IMR-90 (cell line): ENCODE results near the gene DSE.
"Not testable (repeated sequence)": the region's sequence is repeated elsewhere in the genome, so short reads cannot be mapped to it uniquely, and the experiment has no call there.

Experiments used
- BHLHE40 ChIP-seq: fragments of 150-350 bp; IDR thresholded peaks from 2 replicates; pipeline ENCODE4 v1.6.1; 2016; ENCODE audit warnings: mild to moderate bottlenecking, low read depth, low read length
- CEBPB ChIP-seq: IDR thresholded peaks from 2 replicates; pipeline ENCODE4 v1.6.1; 2012; ENCODE audit warnings: low read depth, low read length, improper control_type of control experiment
- CTCF ChIP-seq: conservative IDR thresholded peaks from 2 replicates; pipeline ENCODE4 v1.5.1; 2012; ENCODE audit warnings: mild to moderate bottlenecking, low read depth, low read length, improper control_type of control experiment
- ELK1 ChIP-seq: fragments of 150-350 bp; IDR thresholded peaks from 2 replicates; pipeline ENCODE4 v1.6.1; 2016; ENCODE audit warnings: low read depth, mild to moderate bottlenecking, low read length, moderate library complexity, borderline replicate concordance
- MXI1 ChIP-seq: IDR thresholded peaks from 2 replicates; pipeline ENCODE4 v1.6.1; 2012; ENCODE audit warnings: low read depth, mild to moderate bottlenecking, low read length, moderate library complexity, borderline replicate concordance
- NFE2L2 ChIP-seq: fragments of 150-350 bp; IDR thresholded peaks from 2 replicates; pipeline ENCODE4 v1.6.1; 2016; ENCODE audit warnings: low read depth, mild to moderate bottlenecking, low read length
- POLR2A ChIP-seq: IDR thresholded peaks from 2 replicates; pipeline ENCODE4 v1.6.1; 2012; ENCODE audit warnings: mild to moderate bottlenecking, low read depth, low read length
- RAD21 ChIP-seq: IDR thresholded peaks from 2 replicates; pipeline ENCODE4 v1.6.1; 2012; ENCODE audit warnings: low read length, improper control_type of control experiment
- RFX5 ChIP-seq: IDR thresholded peaks from 2 replicates; pipeline ENCODE4 v1.8.0; 2012; ENCODE audit warnings: low read depth, mild to moderate bottlenecking, low read length, moderate library complexity
- SMC3 ChIP-seq: fragments of 150-350 bp; IDR thresholded peaks from 2 replicates; pipeline ENCODE4 v1.6.1; 2016; ENCODE audit warnings: low read depth, mild to moderate bottlenecking, antibody characterized with exemption, low read length, moderate library complexity

GRCh38 chr6:116340625-116341024, 30.1 kb upstream of the DSE start:
- not testable (repeated sequence) for TF ChIP-seq CTCF, CEBPB, RFX5, ELK1, POLR2A, NFE2L2, SMC3, BHLHE40, MXI1, RAD21
